GM21515 (cell line): ENCODE results near the gene RPS10.
A peak's percentile ranks its signal among the peaks of the same experiment; 100 is the strongest.

Experiments used
- ATAC-seq: cut with Tn5 transposase; IDR thresholded peaks from one replicate; pipeline ENCODE4 v1.9.1; 2021; ENCODE audit not compliant: unreplicated experiment

RPS10 gene

DNA sequence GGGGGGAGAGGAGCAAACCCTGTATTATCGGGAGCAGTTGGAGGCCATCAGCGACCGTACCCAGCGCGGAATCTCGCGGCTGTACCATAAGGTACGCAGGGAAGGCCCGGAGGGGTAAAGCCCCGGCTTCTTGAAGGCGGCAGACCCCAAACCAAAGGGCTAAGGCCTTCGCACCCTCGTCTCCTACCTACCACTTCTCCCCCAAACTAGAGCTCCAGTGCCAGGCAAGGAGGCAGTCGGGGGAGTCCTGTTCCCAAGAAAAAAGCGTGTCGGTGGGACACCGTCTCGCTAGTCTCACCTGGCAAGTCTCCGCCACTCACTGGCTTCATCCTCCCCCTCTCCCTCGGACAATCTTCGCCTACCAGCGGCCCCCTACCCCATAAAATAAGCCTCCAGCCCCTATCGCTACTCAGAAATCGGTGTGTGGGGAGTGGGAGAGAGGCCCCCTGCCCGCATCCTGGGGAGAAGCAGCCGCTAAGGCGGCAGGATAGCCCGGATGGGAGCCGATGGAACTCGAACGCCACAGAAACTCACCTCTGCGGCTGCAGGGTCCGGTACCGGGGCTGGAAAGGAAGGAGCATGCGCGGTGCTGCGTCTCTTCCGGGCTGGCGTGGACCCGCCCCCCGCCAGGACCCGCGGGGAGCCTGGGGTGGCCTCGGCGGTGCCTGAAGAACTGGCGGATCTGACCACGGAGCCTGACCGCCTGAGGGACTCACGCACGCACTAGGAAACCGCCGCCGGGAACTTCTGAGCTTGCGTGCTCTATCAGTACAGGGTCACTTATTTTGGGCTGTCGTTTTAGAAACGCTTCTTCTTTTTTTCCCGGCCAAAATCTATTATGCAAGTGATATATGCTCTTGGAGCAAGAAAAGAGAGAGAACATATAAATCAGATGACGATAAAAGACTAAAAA lies at the start of gene RPS10:
TSS of gene RPS10 (minus strand) at position 572 of the 913 bp plus-strand sequence. CDS start 848 bp downstream, outside the sequence.
- ATAC-seq, result peak; percentile 73

DNA sequence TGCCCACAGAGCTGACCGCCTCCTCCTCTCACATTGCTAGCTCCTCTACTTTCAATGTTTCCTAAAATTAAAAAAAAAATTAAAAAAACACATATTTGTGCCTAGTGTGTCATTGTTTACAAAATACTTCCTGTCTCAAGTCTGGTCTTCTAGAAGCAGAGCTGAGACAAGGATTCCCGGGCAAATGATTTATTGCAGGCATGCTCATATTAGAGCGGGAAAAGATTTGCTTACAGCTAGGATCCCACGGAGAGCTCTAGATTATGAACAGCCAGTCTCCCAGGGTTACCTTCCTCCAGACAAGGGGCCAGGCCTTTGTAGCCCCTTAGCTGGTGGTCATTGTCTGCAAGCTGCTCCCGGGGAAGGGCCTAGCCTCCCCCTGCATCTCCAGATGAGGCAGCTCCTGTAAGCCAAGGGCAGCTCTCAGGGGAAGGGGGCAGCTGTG lies 49.4 kb upstream of the RPS10 start:
- no peak for ATAC-seq

DNA sequence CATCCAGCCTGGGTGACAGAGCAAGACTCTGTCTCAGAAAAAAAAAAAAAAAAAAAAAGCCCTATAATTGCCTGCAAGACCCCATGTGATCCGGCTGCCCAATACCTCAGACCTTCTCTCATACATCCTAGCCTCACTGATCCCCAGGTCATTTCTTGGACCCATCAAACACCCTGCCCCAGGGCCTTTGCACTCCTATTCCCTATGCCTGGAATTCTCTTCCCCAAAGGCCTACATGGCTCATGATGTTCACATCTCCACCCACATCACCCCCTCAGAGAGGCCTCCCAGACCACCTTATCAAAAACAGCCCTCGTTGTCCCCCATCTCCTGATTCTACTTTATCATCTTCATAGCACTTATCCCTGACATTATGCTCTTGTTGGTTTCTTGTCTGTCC lies 48.9 kb upstream of the RPS10 start:
- no peak for ATAC-seq

DNA sequence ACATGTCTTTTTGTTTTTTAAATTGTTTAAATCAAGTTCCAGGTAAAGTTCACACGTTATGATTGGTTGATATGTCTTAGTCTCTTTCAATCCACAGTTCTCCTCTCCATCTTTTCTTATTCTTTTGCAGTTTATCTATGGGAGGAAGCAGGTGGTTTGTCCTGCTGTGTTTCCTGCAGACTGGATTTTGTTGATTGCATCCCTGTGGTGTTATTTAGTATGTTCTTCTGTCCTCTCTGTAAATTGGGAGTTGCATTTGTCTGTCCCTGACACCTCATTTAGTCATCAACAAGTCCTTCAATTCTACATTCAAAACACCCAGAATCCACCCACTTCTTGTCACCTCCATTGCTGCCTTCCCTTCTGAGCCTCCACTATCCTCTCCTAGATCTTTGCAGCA lies 48.1 kb upstream of the RPS10 start:
- ATAC-seq, result no peak

DNA sequence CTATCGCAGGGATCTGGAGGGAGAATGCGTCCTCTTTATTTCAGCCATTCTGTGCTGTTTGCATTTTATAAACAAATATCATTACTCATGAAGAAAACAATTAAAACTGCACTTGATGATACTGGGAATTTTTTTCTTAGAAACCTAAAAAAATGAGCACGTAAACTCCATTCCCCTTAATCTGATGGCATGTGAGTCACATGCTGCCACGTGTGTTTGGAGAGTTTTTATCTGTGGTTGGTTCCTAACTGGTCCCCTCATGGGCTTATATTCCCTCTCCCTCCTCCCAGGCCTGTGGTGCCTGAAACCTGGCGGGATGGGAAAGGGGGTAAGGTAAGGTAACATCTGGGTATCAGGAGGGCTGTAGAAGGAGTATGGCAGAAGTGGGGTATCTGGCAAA lies 46.6 kb upstream of the RPS10 start:
- no peak for ATAC-seq

DNA sequence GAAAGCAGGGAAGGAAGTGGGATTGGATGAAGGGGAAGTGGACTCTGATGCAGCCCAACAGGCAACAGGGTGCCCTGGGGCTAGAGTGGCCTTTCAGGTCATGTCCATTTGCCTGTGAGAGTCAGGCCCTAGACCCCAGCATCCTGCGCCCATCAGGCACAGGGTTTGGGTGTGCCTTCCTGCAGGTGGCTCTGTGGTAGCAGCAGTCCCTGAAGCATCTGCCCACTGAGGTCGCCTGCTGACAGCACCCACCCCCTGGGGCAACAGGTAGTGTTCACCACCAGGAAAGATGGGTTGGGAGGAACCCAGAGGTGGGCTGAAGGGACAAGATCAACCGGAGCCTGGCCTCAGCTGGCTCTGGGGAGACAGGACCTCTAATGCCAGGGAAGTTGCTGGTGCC lies 43.6 kb upstream of the RPS10 start:
- ATAC-seq, result no peak

DNA sequence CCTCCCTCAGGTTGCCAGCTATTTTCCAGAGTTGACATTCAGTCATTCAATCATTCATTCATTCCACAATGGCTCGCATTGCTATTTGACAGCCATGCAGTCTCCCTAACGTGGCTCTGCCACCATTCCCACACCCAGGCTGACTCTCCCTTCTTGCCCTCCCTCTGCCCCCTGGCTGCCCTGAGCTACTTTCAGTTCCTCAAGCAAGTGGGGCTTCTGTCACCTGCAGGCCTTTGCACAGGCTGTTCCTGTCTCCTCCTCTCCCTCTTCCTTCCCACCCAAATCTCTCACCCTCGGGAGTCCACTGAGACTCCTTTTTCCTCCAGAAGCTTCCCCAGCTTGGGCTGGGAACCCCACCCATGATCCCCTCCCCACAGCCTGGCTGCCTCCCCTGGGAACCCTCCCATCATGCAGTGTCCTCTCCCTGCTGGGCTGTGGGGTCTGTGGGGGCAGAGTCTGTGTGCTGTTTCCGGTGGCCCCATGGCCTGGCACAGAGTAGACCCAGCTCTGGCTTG lies 42.6 kb upstream of the RPS10 start:
- no peak for ATAC-seq

DNA sequence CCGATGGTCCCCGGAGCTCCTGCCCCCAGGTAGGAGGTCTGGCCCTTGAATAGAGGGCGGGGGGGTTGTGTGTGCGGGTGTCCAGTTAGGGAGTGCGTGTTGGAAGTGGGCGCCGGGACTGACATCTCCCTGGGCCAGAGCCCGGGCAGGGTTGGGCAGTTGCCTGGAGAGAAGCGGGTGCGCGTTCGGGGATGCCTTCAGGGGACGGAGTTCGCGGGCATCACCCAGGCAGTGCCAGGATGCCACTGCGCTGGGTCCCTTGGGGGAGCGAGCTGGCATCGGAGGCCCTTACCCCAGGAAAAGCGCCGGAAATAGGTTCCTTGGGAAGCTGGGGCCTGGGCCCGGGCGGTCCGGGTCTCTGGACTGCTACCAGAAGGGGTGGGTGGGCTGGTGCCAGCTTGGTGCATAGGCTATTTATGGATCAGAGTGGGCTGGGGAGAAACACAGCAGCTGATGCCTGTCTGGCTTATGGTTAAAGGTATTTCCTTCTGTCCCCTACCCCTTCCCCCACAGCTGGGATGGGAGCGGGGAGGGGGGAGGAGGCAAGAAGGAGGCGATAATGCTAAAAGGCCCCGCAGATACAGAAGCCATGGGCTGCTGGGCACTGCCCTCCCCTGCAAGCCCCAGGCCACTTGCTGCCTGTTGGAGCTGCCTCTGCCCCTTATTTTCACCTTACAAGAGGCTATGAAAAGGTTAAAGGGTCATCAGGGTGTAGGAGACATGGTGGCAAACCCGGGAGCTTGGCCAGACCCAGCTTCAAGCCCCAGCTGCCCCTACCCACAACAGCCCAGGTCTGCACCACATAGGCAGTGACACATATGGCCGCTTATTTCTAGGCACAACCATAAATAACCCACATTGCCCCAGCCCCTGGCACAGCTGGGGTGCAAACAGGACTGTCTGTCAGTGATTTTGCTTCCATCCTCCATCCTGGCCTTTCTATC lies 40.6 kb upstream of the RPS10 start:
- ATAC-seq, result no peak

DNA sequence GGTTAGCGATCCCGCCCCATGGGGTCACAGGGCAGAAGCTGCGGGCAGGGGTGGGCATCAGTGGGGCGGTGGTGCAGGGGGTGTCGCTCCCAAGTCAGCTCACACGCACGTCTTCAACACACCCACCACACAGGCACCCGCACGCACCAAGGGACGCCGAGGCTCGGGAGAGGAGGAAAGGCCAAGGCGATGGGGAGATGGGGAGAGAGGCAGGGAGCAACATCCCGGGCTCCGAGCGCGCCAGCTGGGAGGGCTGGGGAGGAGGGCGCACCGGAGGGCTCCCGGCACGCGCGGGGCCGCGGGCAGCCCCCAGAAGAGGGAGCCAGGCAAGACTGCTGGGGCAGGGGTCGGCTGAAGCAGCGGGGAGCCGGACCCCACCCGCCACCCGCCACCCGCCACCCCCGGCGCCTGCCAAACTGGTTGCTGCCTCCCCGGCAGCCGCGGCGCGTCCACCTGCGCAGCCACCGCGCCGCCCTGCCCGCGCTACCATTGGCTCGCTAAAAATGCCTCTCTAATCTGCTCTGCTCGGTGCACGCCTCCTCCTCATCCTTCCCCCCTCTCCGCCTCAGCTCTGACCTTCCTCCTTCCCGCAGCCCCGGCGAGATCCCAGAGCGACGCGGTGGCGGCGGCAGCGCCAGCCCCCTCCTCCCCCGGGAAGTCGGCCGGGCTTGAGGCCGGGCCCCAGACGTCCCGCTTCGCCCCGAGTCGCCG lies 39.8 kb upstream of the RPS10 start, which contains the start of gene PACSIN1:
TSS of gene PACSIN1 (plus strand) at position 546 of the 711 bp plus-strand sequence. CDS start 60,230 bp downstream, outside the sequence.
- ATAC-seq, result no peak

DNA sequence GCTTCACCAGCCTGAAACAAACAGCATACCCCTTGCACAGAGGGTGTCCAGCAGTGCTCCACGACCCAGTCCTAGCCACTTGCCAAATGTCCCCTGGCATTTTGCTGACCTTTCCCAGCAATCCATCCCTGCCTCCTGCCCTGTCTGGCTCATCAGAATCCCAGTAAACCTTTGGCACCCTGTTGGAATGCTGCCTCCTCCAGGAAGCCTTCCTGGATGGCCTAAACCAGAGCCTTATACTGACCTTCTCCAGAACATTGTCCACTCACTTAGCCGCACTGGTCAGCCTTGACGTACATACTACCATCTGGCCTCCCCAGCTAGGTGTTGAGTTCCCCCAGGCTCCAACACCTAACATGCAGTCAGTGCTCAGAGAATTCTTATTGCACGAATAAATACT lies 38.0 kb upstream of the RPS10 start:
- ATAC-seq, result no peak

DNA sequence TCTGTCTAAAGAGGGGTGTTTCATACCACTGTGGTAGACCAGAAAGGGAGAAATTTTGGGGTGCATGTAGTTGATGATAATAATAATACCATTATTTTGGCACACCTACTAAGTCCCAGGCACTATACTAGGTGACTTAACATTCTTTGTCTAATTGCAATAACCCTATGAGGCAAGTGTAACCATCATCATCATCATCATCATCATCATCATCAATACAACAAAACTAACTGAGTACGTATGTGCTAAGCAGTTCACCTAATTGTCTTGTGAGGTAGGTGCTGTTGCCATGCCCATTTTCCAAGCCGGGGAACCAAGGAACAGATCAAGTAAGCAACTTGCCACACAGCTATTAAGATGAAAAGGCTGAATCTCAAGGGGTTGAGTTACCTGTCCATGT lies 37.4 kb upstream of the RPS10 start:
- ATAC-seq, result no peak

DNA sequence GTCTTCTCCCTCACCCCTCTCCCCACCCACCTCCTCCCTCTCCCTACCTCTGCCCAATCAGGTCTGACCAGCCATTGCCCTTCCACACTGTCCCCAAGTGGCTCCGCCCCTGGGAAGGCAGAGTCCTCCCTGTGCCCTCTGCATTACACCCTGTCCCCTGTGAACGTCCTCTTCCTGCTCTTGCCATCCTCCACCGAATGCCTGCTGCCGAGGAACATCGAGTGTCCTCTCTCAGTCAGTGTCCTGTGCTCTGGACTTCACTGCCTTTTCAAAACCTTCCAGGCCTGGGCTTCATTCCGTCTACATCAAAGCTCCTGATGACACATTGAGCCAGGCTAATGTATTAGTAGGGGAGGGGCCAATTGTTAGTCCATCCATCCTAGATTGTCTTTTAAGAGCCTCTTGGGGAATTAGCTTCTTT lies 36.7 kb upstream of the RPS10 start:
- ATAC-seq, result no peak

DNA sequence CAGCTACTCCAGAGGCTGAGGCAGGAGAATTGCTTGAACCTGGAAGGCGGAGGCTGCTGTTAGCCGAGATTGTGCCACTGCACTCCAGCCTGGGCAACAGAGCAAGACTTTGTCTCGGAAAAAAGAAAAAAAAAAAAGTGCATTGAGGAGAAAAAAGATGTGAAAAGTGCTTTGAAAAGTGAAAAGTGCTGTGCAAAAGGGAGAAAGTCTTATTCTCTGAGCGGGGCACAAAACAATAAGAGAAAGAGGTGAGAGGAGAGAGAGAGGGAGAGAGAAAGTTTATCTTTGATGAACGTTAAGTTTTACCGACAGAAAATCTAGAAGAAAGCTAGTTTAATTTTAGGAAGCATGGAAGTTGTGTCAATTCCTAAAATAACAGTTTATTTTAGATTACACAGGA lies 36.1 kb upstream of the RPS10 start:
- ATAC-seq, result no peak

DNA sequence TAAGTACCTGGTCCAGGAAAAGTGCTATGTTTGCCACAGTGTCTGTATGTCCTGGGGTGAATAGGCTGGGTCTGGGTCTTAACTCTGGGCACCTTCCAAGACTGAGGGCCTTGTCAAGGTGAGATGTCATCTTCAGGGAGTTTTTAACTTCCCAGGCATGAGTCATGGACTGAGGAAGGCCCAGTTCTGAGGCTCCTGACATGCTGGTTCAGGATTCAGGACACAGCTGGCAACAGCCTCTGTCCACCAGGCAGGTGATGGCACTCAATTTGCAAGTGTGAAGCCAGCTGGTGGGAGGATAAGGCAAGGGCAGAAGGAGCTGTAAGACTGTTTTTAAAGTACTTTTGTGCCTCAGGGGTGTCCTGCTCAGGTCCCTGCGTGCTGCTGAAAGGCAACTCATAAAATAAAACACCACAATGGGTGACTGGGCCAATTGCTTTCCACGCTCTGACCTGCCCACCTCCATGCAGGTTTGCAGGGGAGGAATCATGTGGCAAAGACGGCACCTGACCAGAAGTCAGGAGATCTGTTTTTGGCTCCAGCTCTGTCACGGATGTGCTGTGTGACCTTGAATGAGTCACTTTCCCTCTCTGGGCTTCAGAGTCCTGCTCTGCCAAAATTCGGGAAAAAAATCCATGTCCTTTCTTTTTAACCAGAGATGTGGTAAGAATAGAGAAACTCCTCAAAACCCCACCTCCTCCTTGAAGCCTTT lies 35.1 kb upstream of the RPS10 start:
- ATAC-seq, result no peak

DNA sequence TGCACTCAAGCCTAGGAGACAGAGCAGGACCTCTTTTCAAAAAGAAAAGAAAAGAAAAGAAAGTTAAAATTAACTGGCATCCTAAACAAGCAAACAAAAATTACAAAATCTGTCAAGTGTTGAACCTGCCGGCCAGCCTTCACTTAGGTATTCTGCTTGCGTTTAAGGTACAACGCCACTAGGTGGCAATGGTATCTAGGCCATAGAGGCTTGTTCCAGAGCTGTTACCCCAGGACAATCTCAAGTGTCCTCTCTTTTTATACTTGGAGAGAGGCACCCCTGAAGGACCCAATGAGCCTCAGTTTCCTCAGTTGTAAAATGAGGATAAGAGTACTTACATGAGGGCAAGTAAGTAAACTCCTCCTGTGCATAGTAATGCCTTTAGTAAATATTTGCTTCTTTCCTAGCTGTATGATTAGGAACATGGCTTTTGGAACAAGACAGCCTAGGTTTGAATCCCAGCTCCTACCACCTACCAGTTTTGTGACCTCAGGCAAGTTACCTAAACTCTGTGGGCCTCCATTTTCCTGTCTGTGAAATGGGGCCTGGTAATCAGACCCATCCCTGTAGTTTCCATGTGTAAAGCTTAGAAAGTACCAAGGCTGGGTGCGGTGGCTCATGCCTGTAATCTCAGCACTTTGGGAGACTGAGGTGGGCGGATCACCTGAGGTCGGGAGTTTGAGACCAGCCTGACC lies 34.2 kb upstream of the RPS10 start:
- ATAC-seq, result no peak

DNA sequence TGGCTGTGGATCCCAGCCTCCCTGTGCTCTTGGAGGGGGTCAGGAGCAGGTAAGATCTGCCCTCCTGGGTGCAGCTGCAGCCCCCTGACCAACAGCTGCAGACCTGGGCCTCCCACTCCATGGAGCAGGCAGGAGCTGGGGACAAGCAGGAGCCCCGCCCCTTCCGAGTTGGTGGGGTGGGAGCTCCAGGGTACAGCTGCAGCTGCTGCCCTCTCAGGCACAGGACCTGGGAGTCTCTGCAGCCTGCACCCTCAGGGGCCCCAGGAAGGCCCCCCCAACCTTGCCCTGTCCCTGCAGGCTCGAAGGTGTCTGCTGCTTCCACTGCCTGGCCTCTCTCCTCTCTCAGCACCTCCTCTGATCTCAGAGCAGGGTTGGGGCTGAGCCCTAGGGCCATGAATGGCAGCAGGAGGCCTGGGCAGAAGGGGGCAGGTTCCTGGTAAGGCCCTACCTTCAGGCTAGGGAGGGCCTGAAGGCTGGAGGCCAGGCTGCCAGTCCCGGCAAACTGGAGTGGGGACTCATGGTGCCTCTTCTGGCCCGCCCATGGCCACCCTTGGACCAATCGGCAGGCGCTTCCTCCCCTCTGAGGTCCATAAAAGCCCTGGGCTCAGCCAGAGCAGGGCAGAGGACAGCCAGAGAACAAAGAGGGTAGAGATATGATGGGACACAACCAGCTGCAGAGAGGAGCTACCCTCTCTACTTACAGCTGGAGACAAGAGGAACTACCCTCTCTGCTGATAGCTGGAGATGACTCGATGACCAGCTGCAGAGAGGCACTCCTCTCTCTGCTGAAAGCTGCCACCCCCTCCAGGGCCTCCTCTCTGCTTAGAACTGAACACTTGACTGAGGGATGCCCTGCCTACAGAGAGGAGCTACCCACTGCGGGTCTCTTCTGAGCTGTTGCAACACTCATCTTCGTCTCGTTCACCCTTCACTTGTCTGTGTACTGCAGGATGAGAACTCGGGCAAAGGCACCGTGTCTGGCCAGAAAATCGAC lies 32.2 kb upstream of the RPS10 start:
- ATAC-seq, result no peak

DNA sequence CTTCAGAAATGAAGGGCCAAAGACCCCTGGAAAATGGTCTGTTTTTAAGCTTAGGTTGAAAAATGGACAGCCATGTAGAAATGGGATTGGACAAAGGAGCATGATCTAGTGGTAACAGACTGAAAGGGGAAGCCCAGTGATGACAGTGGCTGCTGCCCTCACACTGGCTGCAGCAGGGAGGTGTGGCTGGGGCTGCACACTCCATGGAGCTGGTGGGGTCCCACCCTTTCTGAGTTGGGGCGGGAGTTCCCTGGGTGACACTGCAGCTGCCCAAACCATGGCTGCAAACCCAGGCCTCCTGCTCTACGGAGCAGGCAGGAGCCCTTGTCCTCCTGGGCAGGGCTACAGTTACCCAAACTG lies 31.5 kb upstream of the RPS10 start:
- ATAC-seq, result no peak

DNA sequence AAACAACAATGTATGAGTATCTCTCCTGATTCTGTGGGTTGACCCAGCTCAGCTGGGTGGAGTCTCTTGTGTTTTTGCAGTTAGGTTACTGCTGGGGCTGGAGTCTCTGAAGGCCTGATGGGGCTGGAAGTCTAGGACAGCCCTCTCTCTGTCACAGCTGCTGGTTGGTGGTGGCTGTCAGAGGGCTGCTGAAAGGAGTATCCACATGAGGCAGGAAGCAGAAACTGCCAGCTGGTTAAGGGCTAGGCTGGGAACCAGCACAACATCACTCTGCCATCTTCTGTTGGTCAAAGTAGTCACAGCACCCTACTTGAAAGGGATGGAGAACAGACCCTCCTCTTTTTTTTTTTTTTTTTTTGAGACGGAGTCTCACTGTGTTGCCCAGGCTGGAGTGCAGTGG lies 30.0 kb upstream of the RPS10 start:
- ATAC-seq, result no peak
